Naive thymus-derived CD4-positive, alpha-beta T cell (primary cell): ENCODE measurements around the gene SLC25A2. TPM values are rescaled to one million over a fixed set of nuclear protein-coding genes. Genes with fewer than 3 reads are reported as not detected.

ENCODE experiments used
- ATAC-seq: fragments of 150-1000 bp; cut with Tn5 transposase; 2 replicates; pipeline ENCODE4 v1.10.0; 2021; ENCODE audit warnings: mild to moderate bottlenecking, moderate library complexity
- CTCF ChIA-PET: fragments of 350-600 bp; sonication (Branson Sonifier 250); formaldehyde crosslinking; loops from one replicate; lab custom pipeline; 2021; ENCODE audit warnings: antibody characterized with exemption; lab: Charles Lee
- POLR2A ChIA-PET: fragments of 350-600 bp; sonication (Branson Sonifier 250); formaldehyde crosslinking; loops from one replicate; lab custom pipeline; 2021; ENCODE audit warnings: antibody characterized with exemption, inconsistent platforms; lab: Charles Lee
- DNase-seq, 9 donors: peaks; one replicate each; pipeline versions ENCODE4 v3.0.0 to v3.0.0-alpha.2; 2020 to 2022; ENCODE audit warnings: mixed read lengths in 1 of 9
- H3K27ac ChIP-seq: one replicate; pipeline ENCODE4 v1.7.0; 2013; ENCODE audit warnings: mild to moderate bottlenecking, low read depth, low read length, moderate library complexity
- H3K27me3 ChIP-seq, 2 donors: one replicate each; pipeline ENCODE4 v1.7.0; 2013; ENCODE audit warnings: low read length in 2 of 2, mild to moderate bottlenecking in 2 of 2, moderate library complexity in 2 of 2; ENCODE audit not compliant: control insufficient read depth in 2 of 2, insufficient read depth in 2 of 2
- H3K36me3 ChIP-seq, 3 experiments: 1 replicate in 2 of 3; 2 replicates in 1 of 3; pipeline ENCODE4 v1.7.0; 2013; ENCODE audit warnings: low read length in 3 of 3, mild to moderate bottlenecking in 3 of 3, moderate library complexity in 1 of 3; ENCODE audit not compliant: insufficient read depth in 3 of 3, control insufficient read depth in 2 of 3
- H3K4me1 ChIP-seq, 2 donors: one replicate each; pipeline ENCODE4 v1.7.0; 2013; ENCODE audit warnings: low read length in 2 of 2, mild to moderate bottlenecking in 2 of 2, moderate library complexity in 1 of 2; ENCODE audit not compliant: control insufficient read depth in 2 of 2, insufficient read depth in 2 of 2
- H3K4me3 ChIP-seq: 2 replicates; pipeline ENCODE4 v1.7.0; 2013; ENCODE audit warnings: mild to moderate bottlenecking, low read length
- H3K9me3 ChIP-seq, 3 experiments: 1 replicate in 2 of 3; 2 replicates in 1 of 3; pipeline ENCODE4 v1.7.0; 2013; ENCODE audit warnings: low read length in 3 of 3; ENCODE audit not compliant: control insufficient read depth in 2 of 3
- H3K27ac Mint-ChIP-seq, 9 donors: one replicate each; pipeline ENCODE4 v1.8.0; 2020 to 2022; ENCODE audit warnings: mixed read lengths in 9 of 9, mild to moderate bottlenecking in 8 of 9, moderate library complexity in 5 of 9, inconsistent platforms in 2 of 9
- H3K27me3 Mint-ChIP-seq, 5 donors: one replicate each; pipeline ENCODE4 v1.8.0; 2021 to 2022; ENCODE audit warnings: mixed read lengths in 5 of 5, mild to moderate bottlenecking in 1 of 5
- H3K36me3 Mint-ChIP-seq, 5 donors: one replicate each; pipeline ENCODE4 v1.8.0; 2020 to 2022; ENCODE audit warnings: mixed read lengths in 5 of 5, mild to moderate bottlenecking in 3 of 5, inconsistent platforms in 1 of 5
- H3K4me1 Mint-ChIP-seq, 7 donors: one replicate each; pipeline ENCODE4 v1.8.0; 2020 to 2022; ENCODE audit warnings: mixed read lengths in 7 of 7, mild to moderate bottlenecking in 3 of 7, inconsistent platforms in 1 of 7
- H3K4me3 Mint-ChIP-seq, 10 donors: one replicate each; pipeline ENCODE4 v1.8.0; 2020 to 2022; ENCODE audit warnings: mild to moderate bottlenecking in 10 of 10, mixed read lengths in 10 of 10, moderate library complexity in 6 of 10, inconsistent platforms in 2 of 10
- H3K9me3 Mint-ChIP-seq, 11 donors: one replicate each; pipeline ENCODE4 v1.8.0; 2020 to 2022; ENCODE audit warnings: mixed read lengths in 11 of 11, mild to moderate bottlenecking in 4 of 11, inconsistent platforms in 1 of 11, moderate library complexity in 1 of 11
- intact Hi-C, 2 donors: fragments of 100-400 bp; cut with micrococcal nuclease; formaldehyde crosslinking; loops; one replicate each; pipeline ENCODE4 v1.15.1; 2023
- polyA plus RNA-seq, 2 donors: library from polyadenylated mRNA; unstranded; fragments of 300-500 nt; fragmentation: Illumina TruSeq; gene quantifications; one replicate each; pipeline ENCODE4 v1.2.3, GENCODE V29; 2021
- total RNA-seq, 6 experiments: library from RNA in 5 of 6; stranded (reverse) in 5 of 6; gene quantifications; 1 replicate in 5 of 6; 2 replicates in 1 of 6; pipeline ENCODE4 v1.2.3 and lab custom pipeline; 2021 to 2026

Gene SLC25A2
- total and polyA plus RNA-seq, 7 experiments from 2014 or later = 0.27 to 1.1 (median 0.38) TPM; not detected in 1

- Mint-ChIP-seq H3K27ac (no peak within 1 kb of the TSS), H3K9me3 (peaks cover 11 to 93% (median 42%) of the 10 kb centered on the region in 11 donors), H3K36me3 (peaks cover 3 to 23% (median 12%) of the 10 kb centered on the region in 5 donors), H3K4me3 (peak within 1 kb of the TSS in 9 of 10 donors; percentile 19 to 56 (median 35)), H3K4me1 (peaks cover 0 to 11% (median 7%) of the 10 kb centered on the region in 7 donors), H3K27me3 (peaks cover 42 to 85% (median 78%) of the 10 kb centered on the region in 5 donors)
- CTCF ChIA-PET = interaction anchor here (0.6 to 1.6 kb wide), 5 partner anchors 9 to 456 kb away, joined by 3 to 6 read pairs (median 3); no protein-coding TSS in a partner anchor
- peak in 1 of 9 donors; percentile 23 for DNase-seq
- Histone ChIP-seq H3K4me1 (no peaks in the 10 kb centered on the region), H3K4me3 (no peak within 1 kb of the TSS), H3K9me3 (peaks cover 0 to 49% (median 5%) of the 10 kb centered on the region in 3 experiments), H3K27ac (no peak within 1 kb of the TSS), H3K27me3 (peaks cover 0 to 11% of the 10 kb centered on the region in 2 donors), H3K36me3 (no peaks in the 10 kb centered on the region)
- POLR2A ChIA-PET = interaction anchor here (1.0 kb wide), 1 partner anchor 11 kb away, joined by 3 read pairs; no protein-coding TSS in a partner anchor
- ATAC-seq = peak; percentile 56
- intact Hi-C loops = no loop called here
These were observed 26.6 kb upstream of the SLC25A2 start, which contains the start of gene PCDHGA1 for GRCh38 chr5:141330299-141331080. Gene PCDHGA1, plus strand, starts transcription at chr5:141330514.

GRCh38 chr5:141328231-141328630 lies 24.4 kb upstream of the SLC25A2 start:
- peaks cover 5 to 83% (median 29%) of the 10 kb centered on the region in 11 donors for H3K9me3 Mint-ChIP-seq
- Histone ChIP-seq H3K9me3 (peaks cover 0 to 44% (median 5%) of the 10 kb centered on the region in 3 experiments), H3K27ac (no peak overlapping the region), H3K27me3 (peaks cover 0 to 5% of the 10 kb centered on the region in 2 donors), H3K4me1 (no peaks in the 10 kb centered on the region), H3K4me3 (no peak overlapping the region), H3K36me3 (no peaks in the 10 kb centered on the region)
- peaks cover 0 to 11% (median 7%) of the 10 kb centered on the region in 7 donors for H3K4me1 Mint-ChIP-seq
- peaks cover 22 to 62% (median 55%) of the 10 kb centered on the region in 5 donors for H3K27me3 Mint-ChIP-seq
- CTCF ChIA-PET = interaction anchor here (1.7 to 2.3 kb wide), 2 partner anchors 8 to 236 kb away, joined by 5 to 9 read pairs; partner anchors contain the start of gene TAF7
- POLR2A ChIA-PET = interaction anchor here (1.6 kb wide), 1 partner anchor 8 kb away, joined by 5 read pairs; the partner anchor contains the start of gene TAF7
- no peak overlapping the region for H3K4me3 Mint-ChIP-seq
- peaks cover 5 to 10% (median 8%) of the 10 kb centered on the region in 5 donors for H3K36me3 Mint-ChIP-seq
- ATAC-seq = no peak
- H3K27ac Mint-ChIP-seq = no peak overlapping the region
- intact Hi-C loops = loop anchor here in 1 of 2 donors (10.0 kb wide), 1 partner anchor 1223 kb away; no protein-coding TSS in a partner anchor
- DNase-seq = no peak

GRCh38 chr5:141326088-141326854 lies 22.4 kb upstream of the SLC25A2 start:
- ATAC-seq = peak; percentile 95
- ChIA-PET POLR2A (interaction anchor here (0.6 kb wide), 1 partner anchor 309 kb away, joined by 3 read pairs; no protein-coding TSS in a partner anchor), CTCF (interaction anchor here (0.6 to 1.6 kb wide), 4 partner anchors 176 to 240 kb away, joined by 3 to 6 read pairs (median 4); no protein-coding TSS in a partner anchor)
- Mint-ChIP-seq H3K4me1 (peaks cover 0 to 15% (median 7%) of the 10 kb centered on the region in 7 donors), H3K27ac (peak overlapping the region; percentile 17 to 95 (median 80)), H3K9me3 (peaks cover 4 to 82% (median 22%) of the 10 kb centered on the region in 11 donors), H3K36me3 (peaks cover 3 to 10% (median 6%) of the 10 kb centered on the region in 5 donors), H3K4me3 (peak overlapping the region; percentile 78 to 98 (median 90)), H3K27me3 (peaks cover 8 to 48% (median 41%) of the 10 kb centered on the region in 5 donors)
- intact Hi-C loops = loop anchor here (1.0 to 10.0 kb wide), 5 partner anchors 186 to 1221 kb away; no protein-coding TSS in a partner anchor
- Histone ChIP-seq H3K4me3 (peak overlapping the region; percentile 73), H3K9me3 (peaks cover 0 to 32% (median 5%) of the 10 kb centered on the region in 3 experiments), H3K36me3 (no peaks in the 10 kb centered on the region), H3K4me1 (no peaks in the 10 kb centered on the region), H3K27me3 (peaks cover 0 to 5% of the 10 kb centered on the region in 2 donors), H3K27ac (peak overlapping the region; percentile 53)
- peak; percentile 39 to 75 (median 57) for DNase-seq

- Mint-ChIP-seq H3K4me3 (peak overlapping the region in 6 of 10 donors; percentile 14 to 100 (median 37)), H3K9me3 (peaks cover 11 to 82% (median 43%) of the 10 kb centered on the region in 11 donors), H3K27me3 (peaks cover 0 to 13% (median 6%) of the 10 kb centered on the region in 5 donors), H3K4me1 (peaks cover 18 to 48% (median 31%) of the 10 kb centered on the region in 7 donors), H3K36me3 (peaks cover 32 to 43% (median 36%) of the 10 kb centered on the region in 5 donors), H3K27ac (no peak overlapping the region)
- intact Hi-C loops = loop anchor here (5.0 to 10.0 kb wide), 6 partner anchors 90 to 1217 kb away; partner anchors contain the start of genes DIAPH1 (in 1 of the 2), PCDHGA10 (in 1 of the 2) and PFDN1 (in 1 of the 2)
- POLR2A ChIA-PET = interaction anchor here (1.2 kb wide), 1 partner anchor 242 kb away, joined by 4 read pairs; no protein-coding TSS in a partner anchor
- peaks cover 0 to 21% (median 10%) of the 10 kb centered on the region in 3 experiments for H3K36me3 ChIP-seq
- H3K27ac ChIP-seq = no peak overlapping the region
- CTCF ChIA-PET = interaction anchor here (0.6 to 1.4 kb wide), 3 partner anchors 205 to 336 kb away, joined by 3 to 7 read pairs (median 4); no protein-coding TSS in a partner anchor
- H3K4me3 ChIP-seq = no peak overlapping the region
- ATAC-seq = no peak
- DNase-seq = no peak
- H3K27me3 ChIP-seq = no peaks in the 10 kb centered on the region
- H3K4me1 ChIP-seq = peaks cover 7% of the 10 kb centered on the region in 2 donors
- peaks cover 19 to 37% (median 20%) of the 10 kb centered on the region in 3 experiments for H3K9me3 ChIP-seq
These were observed 18.4 kb upstream of the SLC25A2 start for GRCh38 chr5:141322261-141322660.

GRCh38 chr5:141320225-141321169 lies 16.6 kb upstream of the SLC25A2 start, which contains the start of gene TAF7:
Gene TAF7, minus strand, starts transcription at chr5:141320784. Its CDS starts 740 bp downstream, at chr5:141320044.
- peak within 1 kb of the TSS; percentile 90 to 100 (median 98) for H3K4me3 Mint-ChIP-seq
- CTCF ChIA-PET = interaction anchor here (0.6 to 2.4 kb wide), 9 partner anchors 8 to 249 kb away, joined by 3 to 15 read pairs (median 6); partner anchors contain the start of gene PCDHGA11
- intact Hi-C loops = loop anchor here (1.0 to 10.0 kb wide), 19 partner anchors 92 to 1450 kb away; partner anchors contain the start of genes PCDHGA10 (in 2 of the 2), ARHGAP26 (in 1 of the 2), CYSTM1 (in 1 of the 2) and DELE1 (in 1 of the 2)

More at GRCh38 chr5:141320225-141321169, 16.6 kb upstream of the SLC25A2 start, which contains the start of gene TAF7:
- Mint-ChIP-seq H3K36me3 (peaks cover 33 to 54% (median 42%) of the 10 kb centered on the region in 5 donors), H3K27ac (peak within 1 kb of the TSS; percentile 97 to 100 (median 99)), H3K9me3 (peaks cover 12 to 85% (median 55%) of the 10 kb centered on the region in 11 donors), H3K4me1 (peaks cover 18 to 40% (median 27%) of the 10 kb centered on the region in 7 donors), H3K27me3 (peaks cover 0 to 3% (median 0%) of the 10 kb centered on the region in 5 donors)
- Histone ChIP-seq H3K4me1 (peaks cover 7% of the 10 kb centered on the region in 2 donors), H3K27ac (peak within 1 kb of the TSS; percentile 88), H3K4me3 (peak within 1 kb of the TSS; percentile 95), H3K9me3 (peaks cover 20 to 49% (median 23%) of the 10 kb centered on the region in 3 experiments), H3K27me3 (no peaks in the 10 kb centered on the region), H3K36me3 (peaks cover 0 to 21% (median 10%) of the 10 kb centered on the region in 3 experiments)
- POLR2A ChIA-PET = interaction anchor here (0.5 to 2.6 kb wide), 23 partner anchors 8 to 1035 kb away, joined by 3 to 26 read pairs (median 4); partner anchors contain the start of genes DELE1, DIAPH1, HDAC3 and IK
- ATAC-seq (peak; percentile 94), DNase-seq (peak; percentile 88 to 94 (median 94))
